GM12878 (cell line): ENCODE results near the gene GNPTG. TPM values are rescaled to one million over a fixed set of nuclear protein-coding genes. Genes with fewer than 3 reads are reported as not detected.

Experiments used
- BACH1 ChIP-seq: fragments of 450-650 bp; IDR thresholded peaks from 2 replicates; pipeline ENCODE4 v1.6.1; 2017; ENCODE audit warnings: mild to moderate bottlenecking, borderline replicate concordance
- BCL11A ChIP-seq: IDR thresholded peaks from 2 replicates; pipeline ENCODE4 v1.6.1; 2011; ENCODE audit warnings: low read depth, low read length
- CBX5 ChIP-seq: sonication (generic); IDR thresholded peaks from 2 replicates; pipeline ENCODE4 v1.6.1; 2016; ENCODE audit warnings: low read depth, moderate library complexity, mild to moderate bottlenecking, inconsistent platforms
- CUX1 ChIP-seq: IDR thresholded peaks from 2 replicates; pipeline ENCODE4 v1.6.1; 2012; ENCODE audit warnings: improper control_type of control experiment, low read depth, low read length; ENCODE audit not compliant: insufficient replicate concordance
- E2F4 ChIP-seq: IDR thresholded peaks from 2 replicates; pipeline ENCODE4 v1.6.1; 2012; ENCODE audit warnings: low read depth, low read length, improper control_type of control experiment
- ESRRA ChIP-seq: IDR thresholded peaks from 2 replicates; pipeline ENCODE4 v1.6.1; 2012; ENCODE audit warnings: mild to moderate bottlenecking, low read length, improper control_type of control experiment
- HCFC1 ChIP-seq: fragments of 150-350 bp; IDR thresholded peaks from 2 replicates; pipeline ENCODE4 v1.6.1; 2014; ENCODE audit warnings: low read length
- IKZF1 ChIP-seq: fragments of 450-650 bp; conservative IDR thresholded peaks from 2 replicates; pipeline ENCODE4 v1.6.1; 2017; ENCODE audit warnings: antibody characterized with exemption, mild to moderate bottlenecking
- MLLT1 ChIP-seq: fragments of 450-650 bp; IDR thresholded peaks from 2 replicates; pipeline ENCODE4 v1.6.1; 2016; ENCODE audit warnings: mild to moderate bottlenecking
- NFIC ChIP-seq: IDR thresholded peaks from 2 replicates; pipeline ENCODE4 v1.6.1; 2012; ENCODE audit warnings: low read depth, mild to moderate bottlenecking, inconsistent platforms, low read length, moderate library complexity
- PAX5 ChIP-seq: IDR thresholded peaks from 2 replicates; pipeline ENCODE4 v1.6.1; 2011; ENCODE audit warnings: low read depth, low read length, borderline replicate concordance
- POLR2A ChIP-seq: IDR thresholded peaks from 2 replicates; pipeline ENCODE4 v1.6.1; 2011; ENCODE audit warnings: low read depth, mild to moderate bottlenecking, low read length
- SKIL ChIP-seq: fragments of 450-650 bp; IDR thresholded peaks from 2 replicates; pipeline ENCODE4 v1.6.1; 2017; ENCODE audit warnings: mild to moderate bottlenecking, low read depth, inconsistent platforms; ENCODE audit not compliant: poor library complexity, severe bottlenecking
- SMC3 ChIP-seq: IDR thresholded peaks from 2 replicates; pipeline ENCODE4 v1.6.1; 2011; ENCODE audit warnings: low read length, improper control_type of control experiment, borderline replicate concordance
- STAT3 ChIP-seq: IDR thresholded peaks from 2 replicates; pipeline ENCODE4 v1.6.1; 2011; ENCODE audit warnings: low read depth, low read length, improper control_type of control experiment
- SUPT20H ChIP-seq: IDR thresholded peaks from 2 replicates; pipeline ENCODE4 v1.6.1; 2011; ENCODE audit warnings: low read depth, mild to moderate bottlenecking, low read length, moderate library complexity, borderline replicate concordance; ENCODE audit not compliant: control insufficient read depth
- TBL1XR1 ChIP-seq: IDR thresholded peaks from 2 replicates; pipeline ENCODE4 v1.6.1; 2012; ENCODE audit warnings: low read depth, low read length, improper control_type of control experiment
- TCF7 ChIP-seq: IDR thresholded peaks from 2 replicates; pipeline ENCODE4 v1.6.1; 2014; ENCODE audit warnings: antibody characterized with exemption, borderline replicate concordance
- polyA plus RNA-seq, 11 experiments: library from polyadenylated mRNA; depleted of rRNA in 4 of 11; unstranded in 6 of 11; stranded (reverse) in 5 of 11; fragments of >200 nt; fragmentation: Nextera tagmentation in 4 of 11; fragmentation: Illumina TruSeq in 1 of 11; extraction: Ambion mirVana in 4 of 11; extraction: Trizol in 1 of 11; gene quantifications; 1 replicate in 1 of 11; 2 replicates in 10 of 11; pipeline versions ENCODE4 v1.2.1 to v1.2.3, GENCODE V29; 2011 to 2016; ENCODE audit warnings: inconsistent platforms in 2 of 11, missing spikeins in 2 of 11, low read depth in 1 of 11
- total RNA-seq, 4 experiments: library from RNA; depleted of rRNA in 3 of 4; stranded (reverse); fragments of >200 nt in 3 of 4; fragmentation: Illumina TruSeq in 1 of 4; extraction: Trizol in 1 of 4; gene quantifications; 2 replicates each; pipeline versions ENCODE4 v1.2.1 to v1.2.3, GENCODE V29; 2013 to 2021

Gene GNPTG
- total and polyA plus RNA-seq, 10 of the 15 experiments (the other 5 are each of a cell fraction or from before 2014, with no cell fraction given): 0.80 to 32.6 (median 20.9) TPM

- no peak for TF ChIP-seq CUX1
- no peak for TF ChIP-seq BCL11A
- no peak for TF ChIP-seq TCF7
- no peak; the same call in 1 of the 2 replicates for TF ChIP-seq ESRRA
- no peak for TF ChIP-seq CBX5
- TF ChIP-seq PAX5: peak; percentile 44; the same call in 1 of the 2 replicates
- no peak for TF ChIP-seq TBL1XR1
- TF ChIP-seq SMC3: no peak
- peak; percentile 90 for TF ChIP-seq IKZF1
- peak; percentile 88 for TF ChIP-seq MLLT1
- TF ChIP-seq HCFC1: peak; percentile 48; the same call in 1 of the 2 replicates
- TF ChIP-seq STAT3: no peak
- no peak for TF ChIP-seq NFIC
- TF ChIP-seq SUPT20H: peak; percentile 57; the same call in 1 of the 2 replicates
- no peak for TF ChIP-seq BACH1
- no peak for TF ChIP-seq E2F4
- TF ChIP-seq SKIL: peak; percentile 47
- peak; percentile 87 for TF ChIP-seq POLR2A
Observed at GRCh38 chr16:1308977-1309885, 42.5 kb upstream of the GNPTG start, which contains the start of gene UBE2I (continued).
